Suprapubic skin (tissue), 4 donors: ENCODE results near the gene MOB1B.

ENCODE experiments used
- CTCF ChIP-seq, 2 donors: fragments of 200-600 bp in 1 of 2; fragments of 450-650 bp in 1 of 2; sonication (generic) in 1 of 2; IDR thresholded peaks; one replicate each; pipeline ENCODE4 v1.5.1; 2016 to 2019; ENCODE audit warnings: antibody characterized with exemption in 2 of 2, mild to moderate bottlenecking in 1 of 2, moderate library complexity in 1 of 2
- EP300 ChIP-seq: sonication (generic); formaldehyde crosslinking; IDR thresholded peaks from one replicate; pipeline ENCODE4 v1.6.1; 2017; ENCODE audit warnings: antibody characterized with exemption
- POLR2A ChIP-seq, 2 donors: fragments of 450-650 bp; IDR thresholded peaks; one replicate each; pipeline ENCODE4 v1.6.1; 2017; ENCODE audit warnings: antibody characterized with exemption in 2 of 2, mild to moderate bottlenecking in 2 of 2, moderate library complexity in 2 of 2
- POLR2AphosphoS5 ChIP-seq, 3 donors: sonication (generic); formaldehyde crosslinking; IDR thresholded peaks; one replicate each; pipeline ENCODE4 v1.6.1; 2017; ENCODE audit warnings: antibody characterized with exemption in 3 of 3

- TF ChIP-seq CTCF (IDR thresholded peaks at IDR 0.05) (no peak), POLR2AphosphoS5 (IDR thresholded peaks at IDR 0.05) (no peak), POLR2A (IDR thresholded peaks at IDR 0.05) (no peak), EP300 (no peak)
These were observed 43.7 kb upstream of the MOB1B start for GRCh38 chr4:70858454-70858853.
